HCEC 1CT (cell line): ENCODE results near the gene RBM19.

Experiments used
- DNase-seq: peaks from one replicate; pipeline ENCODE4 v3.0.0-alpha.2; 2017

RBM19 gene

GRCh38 chr12:113899561-113900471 is 66.3 kb downstream of the RBM19 start:
- no peak for DNase-seq

- DNase-seq: no peak
These were observed 67.0 kb downstream of the RBM19 start for GRCh38 chr12:113899042-113899560.

DNA sequence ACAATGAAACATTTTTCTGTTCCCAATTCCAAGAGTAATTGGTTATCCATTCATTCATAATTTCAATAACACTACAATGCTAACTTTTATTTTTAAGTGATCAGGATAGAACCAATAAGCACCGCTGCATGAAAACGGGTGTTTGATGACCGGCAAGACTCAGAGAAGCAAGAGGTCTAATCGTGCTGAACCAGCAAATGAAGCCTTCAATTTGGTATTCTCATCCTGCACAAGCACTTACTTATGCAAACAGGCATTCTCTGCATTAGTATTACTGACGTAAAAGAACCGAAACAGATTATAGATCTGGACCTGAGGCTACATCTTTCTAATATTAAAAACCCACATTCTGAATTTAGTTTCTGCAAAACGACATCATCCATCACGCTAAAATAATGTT is 67.7 kb downstream of the RBM19 start:
- DNase-seq: no peak

GRCh38 chr12:113897406-113897805 is 68.7 kb downstream of the RBM19 start:
- no peak for DNase-seq

DNA sequence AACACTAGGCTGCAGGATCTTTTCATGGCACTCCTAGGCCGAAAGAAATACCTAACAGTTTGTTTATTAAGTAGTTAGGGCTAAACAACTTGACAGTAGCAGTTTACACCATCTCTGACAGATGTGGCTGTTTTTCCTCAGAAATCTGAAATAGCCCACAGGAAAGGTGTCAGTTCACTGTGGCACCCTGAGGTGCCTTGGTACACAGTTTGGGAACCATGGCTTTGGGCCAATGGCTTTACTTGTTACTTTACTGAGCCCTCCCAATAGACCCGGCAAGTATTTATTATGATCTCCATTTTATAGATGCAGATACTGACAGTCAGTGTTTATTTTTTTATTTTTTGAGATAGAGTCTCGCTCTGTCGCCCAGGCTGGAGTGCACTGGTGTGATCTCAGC is 69.3 kb downstream of the RBM19 start:
- no peak for DNase-seq

- no peak for DNase-seq
These were observed 69.9 kb downstream of the RBM19 start for GRCh38 chr12:113896194-113896593.

DNA sequence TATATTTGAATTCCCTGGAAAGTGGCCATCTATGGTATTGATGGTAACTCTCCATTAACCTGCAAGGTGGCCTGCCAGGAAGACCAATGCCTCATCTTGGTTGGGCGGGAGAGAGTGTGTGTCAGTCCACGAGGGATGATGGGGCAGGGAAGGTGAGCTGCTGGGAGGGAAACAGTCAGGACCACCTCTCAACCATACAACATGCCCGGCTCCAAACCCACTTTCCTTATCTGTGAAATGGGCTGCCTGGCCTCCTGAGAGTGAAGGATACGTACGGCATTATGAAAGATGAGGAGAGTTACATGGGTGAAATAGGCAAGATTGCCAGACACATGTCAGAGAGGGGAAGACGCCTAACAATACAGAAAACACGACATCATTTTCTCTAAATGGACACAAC is 70.9 kb downstream of the RBM19 start:
- no peak for DNase-seq

DNA sequence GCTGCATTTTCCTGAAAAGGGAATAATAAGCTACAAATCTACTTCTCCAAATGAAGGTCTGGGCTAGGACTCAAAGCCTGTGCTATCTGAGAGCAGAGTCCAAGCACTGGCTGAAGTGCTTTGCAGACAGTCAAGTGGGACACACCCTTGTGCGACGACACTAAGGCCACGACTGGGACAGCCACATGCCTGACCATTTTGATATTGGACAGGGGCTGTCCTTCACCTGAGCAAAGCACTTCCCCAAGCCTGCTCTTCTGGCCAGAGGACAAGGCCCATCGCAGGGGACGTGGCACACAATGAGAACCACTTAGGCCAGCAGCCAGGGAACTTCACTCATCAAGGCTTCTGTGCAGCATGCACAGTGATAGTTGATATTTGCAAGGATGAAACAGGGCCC is 71.4 kb downstream of the RBM19 start:
- DNase-seq: no peak

DNA sequence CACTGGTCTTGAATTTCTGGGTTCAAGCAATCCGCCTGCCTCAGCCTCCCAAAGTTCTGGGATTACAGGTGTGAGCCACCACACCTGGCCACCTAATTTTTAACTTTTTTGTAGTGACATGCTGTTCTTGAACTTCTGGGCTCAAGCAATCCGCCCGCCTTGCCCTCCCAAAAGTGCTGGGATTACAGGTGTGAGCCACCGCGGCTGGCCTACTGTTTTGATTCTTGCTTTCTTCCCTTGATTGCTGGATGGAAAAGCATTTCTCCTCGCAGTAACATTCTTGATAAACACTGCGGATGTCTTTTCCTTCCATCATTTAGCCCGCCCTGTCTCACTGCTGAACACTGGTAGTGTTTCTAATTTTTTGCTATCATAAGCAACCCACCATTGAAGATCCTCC is 72.9 kb downstream of the RBM19 start:
- DNase-seq: no peak

- no peak for DNase-seq
These were observed 73.6 kb downstream of the RBM19 start for GRCh38 chr12:113892556-113892955.

- no peak for DNase-seq
These were observed 74.2 kb downstream of the RBM19 start for GRCh38 chr12:113891739-113892520.

DNA sequence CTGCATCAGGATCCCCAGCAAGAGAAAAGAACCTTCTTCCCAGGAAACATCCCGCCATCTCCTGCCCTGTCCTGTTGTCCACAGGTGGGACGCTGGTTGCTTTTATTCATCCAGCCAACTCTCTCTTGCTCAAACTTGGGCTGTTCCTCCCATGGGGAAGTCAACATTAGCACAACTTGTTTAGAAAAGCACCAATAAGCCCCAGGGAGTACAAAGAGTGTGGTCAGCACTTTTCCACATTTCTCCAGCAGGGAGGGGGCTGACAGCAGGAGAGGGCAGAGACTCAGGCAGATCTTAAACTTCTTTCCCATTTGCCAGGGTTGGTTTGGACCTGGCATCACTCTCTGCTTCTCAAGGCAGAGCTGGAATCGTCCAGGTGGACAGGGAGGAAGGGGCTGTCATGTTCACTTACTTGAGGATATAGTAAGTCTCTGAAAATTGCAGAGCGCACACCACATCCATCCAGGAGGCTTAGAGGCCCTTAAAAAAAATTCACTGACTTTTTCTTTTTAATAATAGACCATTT is 74.9 kb downstream of the RBM19 start:
- no peak for DNase-seq

DNA sequence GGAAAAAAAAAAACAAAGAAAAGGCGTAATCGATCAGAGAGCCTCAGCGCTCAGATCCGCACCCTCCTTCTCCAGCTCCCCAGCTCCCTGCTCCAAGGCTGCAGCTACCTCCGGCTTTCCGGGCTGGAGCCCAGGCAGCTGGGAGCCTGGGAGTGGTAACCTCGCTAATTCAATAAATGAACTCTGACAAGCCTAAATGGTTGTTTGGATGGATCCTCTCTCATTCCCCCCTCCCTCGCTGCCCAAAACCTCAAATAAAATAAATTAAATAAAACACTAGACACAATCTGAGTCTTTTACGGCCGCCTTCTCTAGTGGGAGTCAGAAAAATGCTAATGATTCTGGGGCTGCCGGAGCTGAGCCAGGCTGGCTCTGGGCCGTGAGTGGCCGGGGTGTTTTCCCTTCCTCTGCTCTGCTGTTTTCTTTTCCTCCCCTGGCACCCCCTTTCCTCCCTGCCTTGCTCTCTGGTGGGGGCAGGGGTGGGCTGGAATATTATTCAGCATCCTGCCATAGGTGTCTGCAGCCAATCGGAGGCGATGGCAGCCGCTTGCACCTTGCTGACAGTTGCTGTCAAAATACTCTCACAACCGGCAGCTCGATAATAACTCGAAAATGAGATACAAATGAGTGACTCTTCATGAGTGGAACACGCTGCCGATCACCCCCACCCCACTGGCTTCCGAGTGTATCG is 76.1 kb downstream of the RBM19 start:
- no peak for DNase-seq

DNA sequence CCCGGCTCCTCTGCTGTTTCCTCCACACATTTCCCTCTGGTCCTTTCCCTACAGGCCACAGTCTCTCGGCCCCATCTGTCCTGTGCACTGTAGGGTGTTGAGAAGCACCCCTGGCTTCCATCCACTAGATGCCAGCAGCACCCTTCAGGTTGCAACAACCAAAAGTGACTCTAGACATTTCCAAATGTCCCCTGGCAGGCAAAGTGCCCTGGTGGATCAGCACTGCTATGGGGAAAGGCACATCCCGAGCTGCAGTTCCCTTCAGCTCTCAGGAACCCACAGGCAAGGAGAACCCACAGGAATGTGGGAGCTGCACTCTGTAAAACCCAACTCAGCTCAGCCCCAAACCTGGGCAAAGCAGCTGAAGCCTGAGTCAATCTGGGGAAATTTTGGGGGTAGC is 77.0 kb downstream of the RBM19 start:
- DNase-seq: no peak

GRCh38 chr12:113888435-113888834 is 77.7 kb downstream of the RBM19 start:
- no peak for DNase-seq

GRCh38 chr12:113887906-113888305 is 78.2 kb downstream of the RBM19 start:
- DNase-seq: no peak

GRCh38 chr12:113886721-113887120 is 79.4 kb downstream of the RBM19 start:
- DNase-seq: no peak

DNA sequence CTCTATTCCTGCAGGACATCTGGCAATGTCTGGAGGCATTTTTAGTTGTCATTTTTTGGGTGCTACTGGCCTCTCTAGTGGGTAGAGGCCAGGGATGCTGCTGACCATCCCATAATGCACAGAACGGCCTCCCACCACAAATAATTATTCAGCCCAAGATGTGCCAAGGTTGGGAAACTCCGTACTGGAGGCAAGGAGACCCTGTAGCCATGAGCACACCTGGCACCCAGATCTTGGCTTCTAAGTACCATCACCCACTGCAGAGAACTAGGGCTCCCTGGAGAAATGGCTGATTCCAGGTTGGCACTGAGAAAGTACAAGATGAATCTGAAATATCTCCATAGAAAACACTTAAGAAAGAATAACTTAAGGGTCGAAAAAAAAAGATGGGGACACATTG is 81.7 kb downstream of the RBM19 start:
- DNase-seq: no peak

DNA sequence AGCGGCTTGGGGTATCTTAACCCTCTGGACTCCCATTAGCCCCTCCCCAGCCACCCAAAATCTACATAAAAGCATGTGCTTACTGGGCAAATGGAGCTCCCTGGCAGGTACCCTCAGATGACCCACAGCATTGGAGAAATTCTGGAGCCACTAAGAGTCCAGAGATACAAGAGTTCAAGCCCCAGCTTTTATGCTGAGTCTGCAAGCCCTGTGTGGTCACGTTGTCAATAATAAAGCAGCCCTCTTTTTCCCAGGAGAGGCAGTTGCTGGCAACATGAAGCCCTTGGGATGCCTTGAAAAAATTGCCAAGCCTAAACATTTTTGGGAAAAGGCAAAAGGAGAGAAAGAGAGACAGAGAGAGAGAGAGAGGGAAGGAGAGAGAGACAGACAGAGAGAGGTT is 83.4 kb downstream of the RBM19 start:
- DNase-seq: no peak

GRCh38 chr12:113880988-113881962 is 84.8 kb downstream of the RBM19 start:
- DNase-seq: no peak

- no peak for DNase-seq
These were observed 85.8 kb downstream of the RBM19 start for GRCh38 chr12:113880326-113880725.

DNA sequence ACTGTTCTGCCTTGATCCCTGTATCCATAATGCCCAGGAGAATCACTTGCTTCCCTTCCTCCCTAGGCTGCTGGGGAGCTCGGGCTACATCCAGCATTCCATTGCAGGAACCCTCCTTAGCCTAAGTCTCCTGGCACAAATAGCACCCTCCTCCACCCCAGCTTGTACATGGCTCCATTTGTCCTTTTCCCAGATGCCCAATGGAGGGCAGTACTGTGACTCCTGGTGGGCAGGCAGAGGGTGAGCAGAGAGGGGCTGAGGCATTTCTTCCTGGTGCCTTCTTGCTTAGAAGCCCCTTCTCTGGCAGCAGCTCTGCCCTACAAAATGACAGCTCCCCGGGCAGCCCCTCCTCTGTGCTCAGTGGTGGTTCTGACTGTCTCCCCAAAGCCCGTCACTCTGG is 86.5 kb downstream of the RBM19 start:
- no peak for DNase-seq
